ENCODE results near the gene NOXRED1. TPM values are rescaled to one million over a fixed set of nuclear protein-coding genes. Genes with fewer than 3 reads are reported as not detected.
A peak's percentile ranks its signal among the peaks of the same experiment; 100 is the strongest.

Gene NOXRED1
- total and polyA plus RNA-seq, 10 of the 15 experiments (the other 5 are each of a cell fraction or from before 2014, with no cell fraction given) = 0.06 to 0.62 (median 0.14) TPM

DNA sequence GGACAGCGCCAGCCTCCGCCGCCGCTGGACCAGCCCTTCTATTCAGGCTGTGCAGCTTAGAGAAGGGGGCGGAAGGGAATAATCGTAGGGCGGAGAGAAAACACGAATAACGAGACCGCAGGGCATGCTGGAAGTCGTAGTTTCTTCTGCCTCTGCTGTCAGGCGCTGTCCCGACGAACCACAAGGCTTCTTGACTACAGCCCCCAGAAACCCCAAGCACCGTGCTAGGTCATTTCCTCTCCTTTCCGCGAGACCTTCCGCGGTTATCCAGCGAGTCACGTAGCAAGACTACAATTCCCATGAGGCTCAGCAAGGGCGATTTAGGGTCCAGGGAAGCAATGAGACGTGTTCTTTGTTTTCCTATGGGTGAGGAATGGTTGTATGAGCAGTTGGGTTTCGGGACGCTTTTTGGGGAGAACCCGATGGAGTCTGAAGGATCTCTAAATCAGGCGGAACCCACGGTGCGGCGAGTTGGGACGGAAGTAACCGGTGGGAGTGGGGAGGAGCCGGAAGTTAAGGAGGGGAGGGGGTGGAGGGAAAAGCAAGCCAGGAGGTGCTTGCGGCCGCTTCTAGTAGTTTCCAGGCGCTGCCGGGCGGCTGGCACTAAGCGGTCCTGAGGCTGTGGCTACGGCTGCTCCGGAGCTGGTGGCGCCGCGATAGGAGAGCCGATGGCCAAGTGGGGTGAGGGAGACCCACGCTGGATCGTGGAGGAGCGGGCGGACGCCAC, 34.4 kb upstream of the NOXRED1 start, which contains the start of the genes AHSA1 and VIPAS39 (continued):
- TF ChIP-seq RELA (IDR thresholded peaks at IDR 0.05; ENCODE audit: borderline replicate concordance, partially characterized antibody) (peak; percentile 80), MTA2 (IDR thresholded peaks at IDR 0.05; ENCODE audit: low read depth) (peak; percentile 37; the same call in 1 of the 2 replicates), NRF1 (conservative IDR thresholded peaks at IDR 0.05; ENCODE audit: low read depth, low read length) (no peak), TARDBP (IDR thresholded peaks at IDR 0.05; ENCODE audit: borderline replicate concordance) (peak; percentile 93), SRF (IDR thresholded peaks at IDR 0.05; ENCODE audit: low read depth in 2 of 2, low read length in 2 of 2) (0 out of 4 replicates have a peak, but pooled peaks of 1 of the 2 experiments have one; percentile 38), POU2F2 (IDR thresholded peaks at IDR 0.05; ENCODE audit: borderline replicate concordance, low read depth, low read length) (peak; percentile 58; the same call in 2 of the 3 replicates), NFIC (IDR thresholded peaks at IDR 0.05; ENCODE audit: low read depth, low read length) (no peak), RB1 (IDR thresholded peaks at IDR 0.05; ENCODE audit: borderline replicate concordance) (peak; percentile 49; the same call in 1 of the 2 replicates), FOXM1 (IDR thresholded peaks at IDR 0.05; ENCODE audit: low read depth, low read length) (no peak), MEF2A (IDR thresholded peaks at IDR 0.05; ENCODE audit: insufficient read depth, low read depth, low read length) (no peak), ATF7 (IDR thresholded peaks at IDR 0.05; ENCODE audit: low read depth) (peak; percentile 91), NR2C2 (IDR thresholded peaks at IDR 0.05; ENCODE audit: borderline replicate concordance, control insufficient read depth, insufficient read length, low read depth) (no peak), CBX3 (IDR thresholded peaks at IDR 0.05; ENCODE audit: borderline replicate concordance, low read depth) (no peak), SP1 (IDR thresholded peaks at IDR 0.05; ENCODE audit: low read depth, low read length) (no peak), PAX8 (IDR thresholded peaks at IDR 0.05) (no peak), PML (IDR thresholded peaks at IDR 0.05; ENCODE audit: low read length) (peak; percentile 82; the same call in 1 of the 2 replicates), CREB1 (IDR thresholded peaks at IDR 0.05; ENCODE audit: low read depth) (peak; percentile 98), BACH1 (IDR thresholded peaks at IDR 0.05; ENCODE audit: borderline replicate concordance) (peak; percentile 50; the same call in 1 of the 2 replicates), HDGF (IDR thresholded peaks at IDR 0.05) (0 out of 2 replicates have a peak, but pooled peaks have one; percentile 25), SMAD1 (IDR thresholded peaks at IDR 0.05; ENCODE audit: low read depth, partially characterized antibody) (no peak), EGR1 (IDR thresholded peaks at IDR 0.05; ENCODE audit: borderline replicate concordance in 1 of 2, low read depth in 2 of 2, low read length in 2 of 2) (peak in 1 of 2 experiments; percentile 57; a peak in 2 of 3 replicates), ZNF207 (IDR thresholded peaks at IDR 0.05; ENCODE audit: borderline replicate concordance) (peak; percentile 51), BMI1 (IDR thresholded peaks at IDR 0.05; ENCODE audit: borderline replicate concordance) (no peak)
- TF ChIP-seq, protein P1, sequence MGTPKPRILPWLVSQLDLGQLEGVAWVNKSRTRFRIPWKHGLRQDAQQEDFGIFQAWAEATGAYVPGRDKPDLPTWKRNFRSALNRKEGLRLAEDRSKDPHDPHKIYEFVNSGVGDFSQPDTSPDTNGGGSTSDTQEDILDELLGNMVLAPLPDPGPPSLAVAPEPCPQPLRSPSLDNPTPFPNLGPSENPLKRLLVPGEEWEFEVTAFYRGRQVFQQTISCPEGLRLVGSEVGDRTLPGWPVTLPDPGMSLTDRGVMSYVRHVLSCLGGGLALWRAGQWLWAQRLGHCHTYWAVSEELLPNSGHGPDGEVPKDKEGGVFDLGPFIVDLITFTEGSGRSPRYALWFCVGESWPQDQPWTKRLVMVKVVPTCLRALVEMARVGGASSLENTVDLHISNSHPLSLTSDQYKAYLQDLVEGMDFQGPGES (IDR thresholded peaks at IDR 0.05) = no peak
- TF ChIP-seq, protein P2, sequence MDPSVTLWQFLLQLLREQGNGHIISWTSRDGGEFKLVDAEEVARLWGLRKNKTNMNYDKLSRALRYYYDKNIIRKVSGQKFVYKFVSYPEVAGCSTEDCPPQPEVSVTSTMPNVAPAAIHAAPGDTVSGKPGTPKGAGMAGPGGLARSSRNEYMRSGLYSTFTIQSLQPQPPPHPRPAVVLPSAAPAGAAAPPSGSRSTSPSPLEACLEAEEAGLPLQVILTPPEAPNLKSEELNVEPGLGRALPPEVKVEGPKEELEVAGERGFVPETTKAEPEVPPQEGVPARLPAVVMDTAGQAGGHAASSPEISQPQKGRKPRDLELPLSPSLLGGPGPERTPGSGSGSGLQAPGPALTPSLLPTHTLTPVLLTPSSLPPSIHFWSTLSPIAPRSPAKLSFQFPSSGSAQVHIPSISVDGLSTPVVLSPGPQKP (IDR thresholded peaks at IDR 0.05; ENCODE audit: low read depth, low read length) = peak; percentile 56
- TF ChIP-seq, protein P3, sequence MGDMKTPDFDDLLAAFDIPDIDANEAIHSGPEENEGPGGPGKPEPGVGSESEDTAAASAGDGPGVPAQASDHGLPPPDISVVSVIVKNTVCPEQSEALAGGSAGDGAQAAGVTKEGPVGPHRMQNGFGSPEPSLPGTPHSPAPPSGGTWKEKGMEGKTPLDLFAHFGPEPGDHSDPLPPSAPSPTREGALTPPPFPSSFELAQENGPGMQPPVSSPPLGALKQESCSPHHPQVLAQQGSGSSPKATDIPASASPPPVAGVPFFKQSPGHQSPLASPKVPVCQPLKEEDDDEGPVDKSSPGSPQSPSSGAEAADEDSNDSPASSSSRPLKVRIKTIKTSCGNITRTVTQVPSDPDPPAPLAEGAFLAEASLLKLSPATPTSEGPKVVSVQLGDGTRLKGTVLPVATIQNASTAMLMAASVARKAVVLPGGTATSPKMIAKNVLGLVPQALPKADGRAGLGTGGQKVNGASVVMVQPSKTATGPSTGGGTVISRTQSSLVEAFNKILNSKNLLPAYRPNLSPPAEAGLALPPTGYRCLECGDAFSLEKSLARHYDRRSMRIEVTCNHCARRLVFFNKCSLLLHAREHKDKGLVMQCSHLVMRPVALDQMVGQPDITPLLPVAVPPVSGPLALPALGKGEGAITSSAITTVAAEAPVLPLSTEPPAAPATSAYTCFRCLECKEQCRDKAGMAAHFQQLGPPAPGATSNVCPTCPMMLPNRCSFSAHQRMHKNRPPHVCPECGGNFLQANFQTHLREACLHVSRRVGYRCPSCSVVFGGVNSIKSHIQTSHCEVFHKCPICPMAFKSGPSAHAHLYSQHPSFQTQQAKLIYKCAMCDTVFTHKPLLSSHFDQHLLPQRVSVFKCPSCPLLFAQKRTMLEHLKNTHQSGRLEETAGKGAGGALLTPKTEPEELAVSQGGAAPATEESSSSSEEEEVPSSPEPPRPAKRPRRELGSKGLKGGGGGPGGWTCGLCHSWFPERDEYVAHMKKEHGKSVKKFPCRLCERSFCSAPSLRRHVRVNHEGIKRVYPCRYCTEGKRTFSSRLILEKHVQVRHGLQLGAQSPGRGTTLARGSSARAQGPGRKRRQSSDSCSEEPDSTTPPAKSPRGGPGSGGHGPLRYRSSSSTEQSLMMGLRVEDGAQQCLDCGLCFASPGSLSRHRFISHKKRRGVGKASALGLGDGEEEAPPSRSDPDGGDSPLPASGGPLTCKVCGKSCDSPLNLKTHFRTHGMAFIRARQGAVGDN (IDR thresholded peaks at IDR 0.05) = no peak

Data from GM12878 (cell line).